HUDEP-2 (cell line): Measurements from ENCODE around the gene YPEL5.

Source experiments
- DNase-seq, 76 experiments: peaks; one replicate each; lab custom pipeline; 2025; ENCODE audit not compliant: unreplicated experiment in 76 of 76; lab: John Stamatoyannopoulos, UW

The YPEL5 gene

DNA sequence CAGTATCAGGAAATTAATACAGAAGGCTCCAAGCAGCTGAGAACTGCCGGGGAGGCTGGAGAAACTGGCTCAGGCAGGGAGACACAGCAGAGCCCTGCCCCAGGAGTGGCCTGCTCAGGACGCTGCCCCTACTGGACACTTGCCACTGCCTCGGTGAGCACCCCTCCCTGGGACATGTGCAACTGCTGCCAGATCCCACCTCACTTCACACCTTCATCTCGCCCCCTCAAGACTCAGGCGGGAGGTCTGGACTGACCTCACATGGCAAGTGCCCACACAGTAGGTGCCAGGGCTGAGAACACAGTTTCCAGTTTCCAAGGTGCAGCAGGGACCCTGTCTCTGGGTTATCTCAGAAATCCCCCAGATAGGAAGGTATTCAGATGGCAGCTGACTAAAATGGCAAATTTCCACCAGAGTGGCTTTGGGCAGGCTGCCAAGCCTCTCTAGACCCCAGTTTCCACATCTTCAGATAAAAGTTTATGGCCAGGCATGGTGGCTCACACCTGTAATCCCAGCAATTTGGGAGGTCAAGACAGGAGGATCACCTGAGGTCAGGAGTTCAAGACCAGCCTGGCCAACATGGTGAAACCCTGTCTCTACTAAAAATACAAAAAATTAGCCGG is 50.9 kb downstream of the YPEL5 start:
- DNase-seq, result peak in 9 of 76 experiments; percentile 10 to 37 (median 21)

DNA sequence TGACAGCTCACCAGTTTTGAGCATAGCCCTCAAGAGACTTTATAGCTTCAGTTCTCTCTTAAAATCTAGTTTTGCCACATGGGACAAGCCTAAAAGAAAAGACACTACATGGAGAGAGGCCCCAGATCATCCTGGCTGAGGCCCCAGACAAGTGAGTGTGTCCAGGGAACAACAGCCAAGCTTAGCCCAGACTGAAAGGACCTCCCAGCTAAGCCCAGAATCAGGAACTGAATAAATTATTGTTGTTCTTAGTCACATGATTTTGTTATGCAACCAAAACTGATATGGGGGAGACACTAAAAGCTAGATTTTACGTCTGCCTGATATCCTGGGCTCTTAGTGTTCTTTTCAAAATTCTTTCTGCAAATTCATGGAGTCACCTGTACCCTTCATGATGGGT is 55.2 kb downstream of the YPEL5 start:
- DNase-seq, result peak in 4 of 76 experiments; percentile 5 to 15 (median 12)

DNA sequence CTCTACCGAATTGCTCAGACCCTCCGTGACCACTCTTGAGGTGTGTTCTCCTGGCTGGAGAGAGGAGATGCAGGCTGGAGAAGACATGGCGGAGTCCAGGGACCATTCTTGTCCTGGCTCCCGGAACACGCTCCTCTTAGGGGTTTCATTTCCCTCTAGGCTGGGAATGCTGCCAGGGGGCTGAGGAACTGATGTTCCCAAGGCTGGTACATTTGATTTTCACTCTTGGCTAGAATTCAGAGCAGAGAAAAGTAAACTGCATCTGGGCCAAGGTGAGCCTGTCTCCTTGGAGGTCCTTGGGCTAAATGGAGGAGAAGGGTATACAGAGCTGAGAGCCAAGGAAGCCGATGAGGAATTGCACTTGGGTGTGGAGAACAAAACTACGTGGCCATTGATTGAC is 56.3 kb downstream of the YPEL5 start:
- DNase-seq, result no peak

DNA sequence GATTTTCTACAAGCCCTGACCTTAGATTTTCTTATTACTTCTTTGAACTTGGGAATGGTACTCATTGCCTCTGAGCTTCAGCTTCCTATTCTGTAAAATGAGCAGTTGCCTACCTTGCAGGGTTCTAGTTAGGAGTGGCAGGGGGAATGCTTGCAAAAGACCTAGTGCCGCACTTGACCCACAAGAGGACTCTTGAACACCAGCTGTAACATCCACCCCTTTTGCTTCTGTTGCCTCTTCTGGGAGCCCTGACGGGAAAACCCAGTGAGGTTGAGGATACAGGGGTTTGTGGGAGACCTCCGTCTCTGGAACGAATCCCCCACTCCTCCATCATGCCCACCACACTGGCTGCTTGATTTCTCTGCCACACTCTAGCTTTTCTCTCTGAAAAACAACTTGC is 57.5 kb downstream of the YPEL5 start:
- DNase-seq, result no peak

DNA sequence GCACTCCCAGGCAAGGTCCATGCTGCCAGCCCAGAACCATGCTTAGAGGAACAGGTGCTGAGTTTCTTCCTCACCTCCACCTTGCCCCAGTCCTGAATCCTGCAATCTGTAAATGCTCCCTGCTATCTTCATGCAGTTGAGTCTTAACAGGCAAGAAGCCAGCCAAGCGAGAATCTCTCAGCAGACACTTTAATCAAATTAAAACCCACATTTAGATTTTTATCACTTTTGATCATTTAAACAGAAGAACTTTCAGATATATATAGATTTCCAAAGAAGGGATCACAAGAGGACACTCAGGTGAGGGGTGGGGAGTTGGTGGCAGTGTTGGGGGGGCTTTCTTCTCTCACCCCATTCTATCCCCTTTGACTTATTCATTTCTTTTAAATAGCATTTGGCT is 58.6 kb downstream of the YPEL5 start:
- no peak for DNase-seq

DNA sequence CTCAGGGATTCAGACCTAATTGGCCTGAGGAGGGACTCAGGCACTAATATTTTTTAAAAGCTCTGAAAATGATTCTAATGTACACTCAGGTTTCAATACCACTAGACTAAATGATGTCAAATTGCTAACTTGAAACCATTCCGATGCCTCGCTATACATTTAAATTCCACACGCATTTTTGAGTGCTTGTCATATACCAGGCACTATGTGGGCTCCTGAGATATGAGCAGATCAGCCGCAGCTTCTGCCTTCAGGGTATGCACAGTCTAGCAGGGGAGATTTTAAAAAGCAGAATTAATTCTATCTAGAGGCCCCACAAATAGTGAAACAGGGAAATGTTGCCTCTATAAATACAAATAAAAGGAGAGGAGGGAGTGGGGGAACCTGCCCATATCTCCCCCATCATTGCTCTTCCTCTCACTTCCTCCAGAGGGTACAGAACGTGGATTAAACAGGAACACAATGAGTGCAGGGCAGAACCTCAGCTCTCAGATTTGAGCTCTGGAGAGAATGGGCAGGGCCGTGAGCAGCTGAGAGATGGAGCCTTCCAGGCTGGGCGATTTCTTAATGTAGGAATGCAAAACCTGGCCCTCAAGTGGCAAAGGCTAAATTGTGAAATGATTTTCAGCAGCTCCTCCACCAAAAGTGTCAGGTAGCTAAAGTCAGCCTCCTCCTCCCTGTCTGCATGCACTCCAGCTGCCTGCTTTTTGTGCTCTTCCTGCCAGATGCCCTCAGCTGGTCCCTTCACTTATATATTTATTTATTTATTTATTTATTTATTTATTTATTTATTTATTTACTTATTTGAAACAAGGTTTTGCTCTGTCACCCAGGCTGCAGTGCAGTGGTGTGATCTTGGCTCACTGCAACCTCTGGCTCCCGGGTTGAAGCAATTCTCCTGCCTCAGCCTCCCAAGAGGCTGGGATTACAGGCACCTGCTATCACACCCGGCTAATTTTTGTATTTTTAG is 59.9 kb downstream of the YPEL5 start:
- DNase-seq, result no peak

DNA sequence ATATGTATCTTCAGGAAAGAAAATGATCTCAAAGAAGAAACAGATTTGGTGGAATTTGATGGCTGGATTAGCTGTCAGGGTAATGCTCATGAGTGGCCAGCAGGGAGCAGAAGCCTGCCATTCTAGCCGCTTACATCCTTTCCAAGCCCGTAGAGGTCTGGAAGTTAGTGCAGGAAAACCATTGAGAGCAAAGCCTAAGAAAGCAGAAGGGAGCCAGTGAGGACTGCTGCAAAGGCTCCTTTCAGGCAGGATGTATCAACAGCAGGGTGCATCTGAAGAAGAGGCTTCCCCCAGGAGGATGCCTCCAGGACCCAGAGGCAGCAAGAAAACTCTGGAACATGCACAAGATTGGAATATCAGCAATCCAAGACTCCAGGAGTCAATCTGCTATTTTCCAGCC is 61.6 kb downstream of the YPEL5 start:
- DNase-seq, result peak in 40 of 76 experiments; percentile 7 to 55 (median 23)

DNA sequence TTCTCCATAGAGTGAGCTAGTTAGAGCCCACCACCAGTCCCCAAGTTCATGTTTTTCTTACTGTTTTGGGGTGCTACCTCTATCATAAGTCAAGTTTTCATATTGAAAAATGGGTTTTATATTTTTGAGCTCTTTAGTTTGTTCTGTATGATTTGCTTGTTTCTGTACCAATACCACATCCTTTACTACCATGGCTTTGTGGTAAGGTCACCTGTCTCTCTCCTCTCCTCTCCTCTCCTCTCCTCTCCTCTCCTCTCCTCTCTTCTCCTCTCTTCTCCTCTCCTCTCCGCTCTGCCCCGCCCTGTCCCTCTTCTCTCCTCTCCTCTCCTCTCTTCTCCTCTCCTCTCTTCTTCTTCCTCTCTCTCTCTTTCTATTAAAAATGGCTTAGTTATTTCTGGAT is 62.4 kb downstream of the YPEL5 start:
- DNase-seq, result no peak
